ENCODE measurements around the gene CYYR1.
"Not testable (repeated sequence)": the region's sequence is repeated elsewhere in the genome, so short reads cannot be mapped to it uniquely, and the experiment has no call there.

Gene CYYR1

GRCh38 chr21:26487981-26488480 is 85.1 kb downstream of the CYYR1 start:
- DNase-seq = no peak

DNA sequence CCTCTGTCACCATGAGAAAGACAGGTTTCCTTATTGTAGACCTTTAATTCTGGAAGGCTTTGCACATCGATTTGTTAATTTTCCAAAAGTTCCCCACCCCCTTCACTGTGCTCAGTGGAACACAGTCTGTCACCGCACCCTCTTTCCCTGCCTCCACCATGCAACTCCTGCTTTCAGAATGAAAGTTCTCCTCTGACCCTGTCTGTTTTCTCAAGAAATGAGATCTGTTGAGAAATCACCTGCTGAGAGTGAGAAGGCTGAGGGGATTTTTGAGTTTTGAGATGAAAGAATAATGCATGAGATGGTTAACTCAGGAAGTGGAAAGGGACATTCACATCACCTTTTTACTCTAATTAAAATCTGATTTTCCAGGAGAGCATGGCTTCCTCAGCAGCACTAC is 99.6 kb downstream of the CYYR1 start:
- peak in 1 of 5 donors; percentile 5 for DNase-seq

- no peak for DNase-seq
Measured at GRCh38 chr21:26471099-26471471, 102.0 kb downstream of the CYYR1 start.

DNA sequence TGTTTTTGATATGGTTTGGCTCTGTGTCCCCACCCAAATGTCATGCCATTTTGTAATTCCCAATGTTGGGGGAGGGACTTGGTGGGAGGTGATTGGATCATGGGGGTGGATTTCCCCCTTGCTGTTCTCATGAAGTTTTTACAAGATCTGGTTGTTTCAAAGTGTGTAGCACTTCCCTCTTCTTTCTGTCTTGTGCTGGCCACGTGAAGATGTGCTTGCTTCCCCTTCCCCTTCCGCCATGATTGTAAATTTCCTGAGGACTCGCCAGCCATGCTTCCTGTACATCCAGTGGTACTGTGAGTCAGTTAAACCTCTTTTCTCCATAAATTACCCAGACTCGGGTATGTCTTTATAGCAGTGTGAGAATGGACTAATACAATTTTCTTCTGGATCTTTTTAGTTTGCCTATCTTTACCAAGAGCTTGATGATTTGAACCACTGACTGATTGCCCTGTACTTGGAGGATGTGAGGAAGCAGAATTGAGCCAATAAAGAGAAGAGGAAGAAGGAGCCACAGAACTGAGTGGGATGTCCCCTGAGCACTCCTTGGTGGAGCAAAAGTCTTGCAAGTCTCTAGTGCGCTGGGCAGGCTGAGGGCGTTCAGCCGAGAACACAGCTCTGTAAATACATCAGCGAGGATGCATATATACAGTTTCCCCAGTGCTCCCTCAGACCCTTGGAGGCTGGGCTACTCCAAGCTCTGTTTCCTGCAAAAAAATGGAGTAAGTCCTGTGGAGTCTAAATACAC is 102.6 kb downstream of the CYYR1 start:
- DNase-seq = no peak

GRCh38 chr21:26469789-26470188 is 103.3 kb downstream of the CYYR1 start:
- DNase-seq = peak in 1 of 5 donors; percentile 17

GRCh38 chr21:26465916-26466315 is 107.2 kb downstream of the CYYR1 start:
- no peak for DNase-seq

DNA sequence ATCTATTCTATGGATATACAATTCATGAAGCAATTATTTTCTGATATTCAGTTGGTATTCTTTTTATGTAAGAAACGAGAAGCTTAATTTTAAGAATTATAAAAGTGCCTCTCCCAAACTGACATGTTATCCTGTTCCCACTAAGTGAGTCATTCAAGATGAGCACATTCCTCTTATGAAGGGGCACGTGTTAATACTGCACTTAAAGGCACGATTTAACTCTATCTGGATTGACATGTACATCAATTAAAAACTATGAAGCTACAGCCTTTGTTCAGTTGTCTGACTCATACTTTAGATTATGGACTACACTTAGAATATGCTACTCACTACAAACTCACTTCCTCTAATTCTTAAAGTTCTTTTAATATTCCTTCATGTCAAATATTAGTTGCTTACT is 111.6 kb downstream of the CYYR1 start:
- no peak for DNase-seq

DNA sequence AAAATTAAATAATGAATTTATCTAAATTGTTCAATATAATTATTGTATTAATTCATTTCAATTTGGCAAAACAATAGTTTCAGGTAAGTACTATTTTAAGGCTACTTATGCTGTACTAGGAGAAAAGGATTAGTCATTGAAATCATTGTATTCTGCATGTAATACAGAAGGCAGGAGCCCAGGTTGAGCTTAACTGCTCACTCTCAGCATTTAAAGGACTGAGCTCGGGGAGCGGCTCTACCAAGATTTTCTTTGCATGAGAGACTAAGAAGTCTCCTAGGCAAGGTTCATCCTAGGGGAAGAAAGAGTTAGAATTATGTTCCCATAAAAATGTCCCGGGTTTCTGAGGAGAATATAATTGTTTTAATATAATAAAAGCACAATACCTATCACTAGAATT is 112.5 kb downstream of the CYYR1 start:
- DNase-seq = no peak

- not testable (repeated sequence) for DNase-seq
Measured at GRCh38 chr21:26458854-26459253, 114.2 kb downstream of the CYYR1 start.

DNA sequence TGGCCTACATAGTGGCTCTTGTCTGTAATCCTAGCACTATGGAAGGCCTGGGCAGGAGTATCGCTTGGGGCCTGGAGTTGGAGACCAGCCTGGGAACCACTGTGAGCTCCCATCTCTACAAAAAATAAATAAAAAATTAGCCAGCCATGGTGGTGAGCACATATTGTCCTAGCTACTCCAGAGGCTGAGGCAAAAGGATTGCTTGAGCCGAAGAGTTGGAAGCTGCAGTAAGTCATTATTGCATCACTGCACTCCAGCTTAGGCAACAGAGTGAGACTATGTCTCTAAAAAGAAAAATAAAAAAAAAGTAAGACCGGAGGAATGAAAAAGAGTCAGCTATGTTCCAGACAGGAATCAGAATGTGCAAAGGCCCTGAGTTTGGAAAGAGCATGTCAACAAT is 115.3 kb downstream of the CYYR1 start:
- DNase-seq = no peak

GRCh38 chr21:26453267-26453666 is 119.8 kb downstream of the CYYR1 start:
- no peak for DNase-seq

DNA sequence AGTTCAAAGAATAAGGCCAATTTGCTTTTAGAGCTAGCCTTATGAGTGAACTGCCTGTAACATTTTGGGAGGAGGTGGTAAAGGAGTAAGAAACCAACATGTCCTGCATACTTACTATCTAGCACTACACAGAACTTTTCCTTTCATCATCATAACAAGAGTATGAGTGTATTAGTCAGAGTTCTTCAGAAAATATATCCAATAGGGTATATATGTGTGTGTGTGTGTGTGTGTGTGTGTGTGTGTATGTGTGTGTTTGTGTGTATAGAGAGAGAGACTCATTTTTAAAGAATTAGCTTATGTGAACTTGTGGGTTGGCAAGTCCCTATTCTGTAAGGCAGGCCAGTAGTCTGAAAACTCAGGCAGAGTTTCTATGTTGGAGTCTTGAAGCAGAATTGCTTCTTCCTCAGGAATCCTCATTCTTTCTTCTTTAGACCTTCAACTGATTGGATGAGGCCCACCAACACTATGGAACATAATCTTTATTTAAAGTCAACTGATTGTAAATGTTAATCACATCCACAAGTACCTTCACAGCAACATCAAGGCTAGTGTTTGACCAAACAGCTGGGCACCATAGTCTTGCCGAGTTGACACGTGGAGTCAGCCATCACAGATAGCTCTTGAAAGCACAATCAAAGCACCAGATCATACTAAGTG is 121.9 kb downstream of the CYYR1 start:
- DNase-seq = no peak

- DNase-seq = no peak
Measured at GRCh38 chr21:26449161-26449560, 123.9 kb downstream of the CYYR1 start.

GRCh38 chr21:26448751-26449150 is 124.3 kb downstream of the CYYR1 start:
- DNase-seq = no peak

- no peak for DNase-seq
Measured at GRCh38 chr21:26447932-26448475, 125.1 kb downstream of the CYYR1 start.

DNA sequence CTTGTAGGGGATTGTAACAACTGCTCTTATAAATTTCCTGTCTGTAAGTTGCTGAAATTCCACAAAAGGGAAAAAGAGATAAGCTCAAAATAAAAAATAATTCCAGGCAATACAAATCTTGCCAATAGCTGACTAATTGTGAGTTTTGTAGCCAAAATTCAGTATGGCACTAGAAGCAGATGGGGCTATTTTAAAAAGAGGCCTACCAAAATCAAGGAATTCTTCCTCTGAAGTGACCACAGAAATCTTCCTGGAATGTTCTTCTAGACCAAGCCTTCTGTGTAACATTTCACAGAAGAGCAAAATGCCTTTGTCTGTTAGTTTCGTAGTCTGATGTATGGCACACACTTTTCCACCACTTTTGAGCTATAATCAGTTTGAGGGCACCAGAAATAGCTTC is 127.6 kb downstream of the CYYR1 start:
- DNase-seq = no peak

DNA sequence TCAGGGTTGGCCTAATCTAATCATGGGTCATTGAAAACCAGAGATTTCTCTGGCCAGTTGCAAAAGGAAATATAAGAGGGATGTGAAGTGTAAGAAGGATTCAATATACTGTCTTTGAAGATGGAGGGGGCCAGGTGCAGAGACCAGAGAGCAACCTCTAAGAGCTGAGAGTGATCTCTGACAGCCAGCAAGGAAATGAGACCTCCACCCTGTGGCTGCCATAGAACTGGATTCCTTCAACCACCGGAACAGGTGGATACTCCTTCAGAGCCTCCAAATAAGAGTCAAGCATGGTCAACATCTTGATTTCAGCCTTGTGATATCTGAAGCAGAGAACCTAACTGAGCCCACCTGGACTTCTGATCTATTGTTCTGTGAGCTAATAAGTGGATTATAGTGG is 128.4 kb downstream of the CYYR1 start:
- DNase-seq = no peak

DNA sequence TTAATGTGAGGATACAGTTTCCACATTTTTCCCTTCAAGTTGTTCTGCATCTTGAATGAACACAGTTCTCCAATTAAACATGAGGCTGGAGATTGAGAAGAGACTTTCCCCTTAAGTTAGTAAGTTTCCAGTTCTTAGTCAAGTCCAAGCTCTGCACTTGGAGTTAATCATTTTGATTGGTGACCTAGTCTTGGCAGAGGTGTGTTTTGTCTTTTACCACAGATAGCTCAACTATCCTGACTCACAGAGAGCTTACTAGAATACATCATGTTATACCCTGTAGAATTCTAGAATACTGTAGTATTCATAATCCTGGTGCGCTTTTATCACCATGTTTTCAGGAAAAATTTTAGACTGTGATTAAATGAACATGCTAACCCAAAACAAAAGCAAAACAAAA is 129.2 kb downstream of the CYYR1 start:
- DNase-seq = no peak

DNA sequence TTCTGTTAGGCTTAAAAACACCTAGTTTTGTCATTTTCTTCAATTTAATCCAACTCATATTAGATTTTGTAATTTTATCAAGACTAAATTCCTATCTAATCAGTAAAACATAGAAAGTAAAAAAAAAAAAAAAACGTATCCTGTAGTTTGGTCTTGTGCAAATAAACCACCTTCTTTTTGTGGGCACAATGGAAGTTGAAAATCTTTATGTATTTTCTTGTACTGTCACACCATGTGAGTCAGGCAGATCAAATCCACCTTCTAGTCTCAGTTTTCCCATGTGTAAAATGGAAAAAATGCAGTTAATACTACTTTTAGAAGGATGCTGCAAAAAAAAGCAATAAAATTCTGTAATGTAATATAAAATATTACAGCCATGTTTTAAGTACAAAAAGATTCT is 129.8 kb downstream of the CYYR1 start:
- DNase-seq = no peak

- no peak for DNase-seq
Measured at GRCh38 chr21:26441149-26441548, 131.9 kb downstream of the CYYR1 start.

GRCh38 chr21:26438976-26439375 is 134.1 kb downstream of the CYYR1 start:
- no peak for DNase-seq

DNA sequence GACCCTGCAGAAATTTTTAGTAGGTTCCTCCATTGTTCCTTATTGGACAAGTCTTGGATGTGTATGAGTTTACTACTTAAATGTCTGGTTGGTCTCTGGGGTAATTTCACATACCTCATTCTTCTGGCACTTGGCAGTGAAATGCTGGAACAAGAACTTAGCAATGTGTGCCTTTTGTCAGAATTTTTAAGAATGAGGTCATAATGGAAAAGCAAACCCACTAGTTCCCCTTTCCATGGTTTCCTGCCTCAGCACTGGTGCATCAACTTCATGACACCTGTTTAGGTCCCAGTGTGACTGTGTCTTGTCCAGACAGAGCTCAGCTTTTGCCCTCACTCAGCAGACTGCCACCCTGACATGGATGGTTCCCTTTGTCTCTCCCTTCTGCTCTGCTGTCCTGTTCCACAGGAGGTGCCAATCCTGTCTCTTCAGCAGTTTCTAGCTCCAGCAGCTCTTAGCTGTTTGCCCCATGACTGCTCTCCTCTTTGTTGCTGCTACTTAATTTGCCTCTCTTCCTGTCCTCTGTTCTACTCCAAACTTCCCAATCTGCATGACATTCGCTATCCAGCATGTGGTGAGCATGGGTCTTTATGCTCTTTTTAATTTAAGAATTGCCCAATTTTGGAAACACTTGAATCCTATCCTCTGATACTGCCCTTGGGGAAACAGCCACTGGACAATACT is 135.6 kb downstream of the CYYR1 start:
- no peak for DNase-seq

DNA sequence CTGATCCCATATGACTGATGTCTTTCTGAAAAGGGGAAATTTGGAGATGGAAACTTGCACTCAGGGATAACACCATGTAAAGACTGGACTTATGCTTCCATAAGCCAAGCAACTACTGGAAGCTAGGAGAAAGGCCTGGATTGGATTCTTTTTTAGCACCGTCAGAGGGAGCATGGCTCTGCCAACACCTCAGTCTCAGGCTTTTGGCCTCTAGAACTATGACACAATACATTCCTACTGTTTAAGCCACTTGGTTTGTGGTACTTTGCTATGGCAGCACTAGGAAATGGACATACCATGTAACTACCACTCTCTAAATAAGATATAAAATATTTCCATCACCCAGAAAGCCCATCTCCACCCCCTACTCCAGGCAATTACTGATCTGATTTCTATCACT is 139.7 kb downstream of the CYYR1 start:
- DNase-seq = no peak

DNA sequence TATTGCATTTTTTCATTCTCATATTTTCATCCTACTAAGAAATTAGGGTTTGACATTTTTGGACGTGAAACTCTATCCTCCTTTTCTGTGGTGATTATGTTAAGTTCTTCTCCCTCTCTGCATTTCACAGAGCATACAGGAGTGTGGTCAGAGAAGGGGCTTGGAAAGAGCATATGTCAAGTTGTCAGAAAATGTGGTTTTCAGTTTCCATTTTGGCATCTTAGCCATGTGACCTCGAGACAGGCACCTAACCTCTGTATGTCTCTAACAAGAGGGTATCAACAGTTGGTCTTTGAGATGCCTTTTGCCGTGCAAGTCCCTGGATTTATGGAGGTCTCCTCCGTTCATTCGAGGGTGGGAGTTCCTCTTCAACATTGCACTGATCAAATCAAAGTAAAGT is 140.7 kb downstream of the CYYR1 start:
- no peak for DNase-seq
